Stimulated activated naive CD8-positive, alpha-beta T cell treated with anti-CD3 and anti-CD28 coated beads, Interleukin-15, Interleukin-2, amounts not matched to agents 100 ng/mL and 50 ng/mL, for 24 hours (primary cell): ENCODE measurements around the gene DRAP1.
"Not testable (repeated sequence)": the region's sequence is repeated elsewhere in the genome, so short reads cannot be mapped to it uniquely, and the experiment has no call there.

ENCODE experiments used
- H3K27ac Mint-ChIP-seq: one replicate; pipeline ENCODE4 v1.8.0; 2021; ENCODE audit warnings: mild to moderate bottlenecking, mixed read lengths
- H3K27me3 Mint-ChIP-seq: one replicate; pipeline ENCODE4 v1.8.0; 2021; ENCODE audit warnings: mixed read lengths
- H3K36me3 Mint-ChIP-seq: one replicate; pipeline ENCODE4 v1.8.0; 2021; ENCODE audit warnings: low read depth, mixed read lengths
- H3K4me1 Mint-ChIP-seq: one replicate; pipeline ENCODE4 v1.8.0; 2021; ENCODE audit warnings: low read depth, mixed read lengths
- H3K4me3 Mint-ChIP-seq: one replicate; pipeline ENCODE4 v1.8.0; 2021; ENCODE audit warnings: mild to moderate bottlenecking, mixed read lengths
- H3K9me3 Mint-ChIP-seq: one replicate; pipeline ENCODE4 v1.8.0; 2021; ENCODE audit warnings: mixed read lengths

DRAP1 gene

DNA sequence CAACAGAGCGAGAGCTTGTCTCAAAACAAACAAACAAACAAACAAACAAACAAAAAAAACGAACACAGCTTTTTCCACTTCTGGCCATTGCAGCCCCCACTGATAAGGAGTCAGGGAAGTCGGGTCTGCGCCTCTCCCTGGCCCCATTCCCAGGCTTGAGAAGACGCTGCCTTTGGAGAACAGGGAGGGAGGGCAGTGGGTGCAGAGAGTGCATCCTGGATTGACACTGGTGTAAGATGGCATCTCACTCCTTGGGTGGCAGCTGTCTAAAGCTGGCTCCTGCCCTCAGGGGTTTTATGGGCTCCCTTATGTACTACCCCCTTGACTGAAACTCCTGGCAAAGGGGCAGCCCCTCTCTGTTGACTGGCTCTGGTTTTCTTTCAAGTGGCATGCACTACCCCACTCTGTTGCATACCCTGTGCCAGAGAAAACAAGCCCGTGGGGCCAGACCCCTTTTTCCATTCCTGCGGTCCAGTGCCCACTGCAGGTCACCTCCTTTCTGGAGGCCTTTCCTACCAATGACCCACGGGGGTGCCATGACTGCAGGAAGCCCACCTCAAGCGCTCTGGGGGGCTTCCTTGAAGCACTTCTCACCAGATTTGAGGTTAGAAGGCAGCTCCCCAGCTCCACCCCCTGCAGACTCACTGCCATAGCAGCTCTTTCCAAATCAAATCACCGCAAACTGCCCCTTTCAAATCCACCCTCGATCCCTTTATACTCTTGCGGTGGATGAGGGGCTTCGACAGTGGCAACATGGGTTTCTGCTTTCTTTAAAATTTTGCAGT, 12.7 kb downstream of the DRAP1 start:
- Mint-ChIP-seq H3K9me3 (no peaks in the 10 kb centered on the region), H3K36me3 (no peaks in the 10 kb centered on the region), H3K27ac (no peak overlapping the region), H3K4me1 (peaks cover 44% of the 10 kb centered on the region), H3K27me3 (no peaks in the 10 kb centered on the region), H3K4me3 (no peak overlapping the region)

DNA sequence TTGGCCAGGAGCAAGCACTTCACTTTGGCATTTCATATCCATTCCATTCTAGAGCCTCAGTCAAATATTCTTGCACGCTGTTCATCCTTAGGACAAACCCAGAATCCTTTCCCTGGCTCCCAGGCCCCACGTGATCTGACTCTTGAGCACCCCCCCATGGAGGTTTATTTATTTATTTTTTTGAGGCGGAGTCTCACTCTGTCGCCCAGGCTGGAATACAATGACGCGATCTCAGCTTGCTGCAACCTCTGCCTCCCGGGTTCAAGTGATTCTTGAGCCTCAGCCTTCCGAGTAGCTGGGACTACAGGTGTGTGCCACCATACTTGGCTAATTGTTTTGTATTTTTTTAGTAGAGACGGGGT, 13.3 kb downstream of the DRAP1 start:
- Mint-ChIP-seq H3K4me1 (peaks cover 38% of the 10 kb centered on the region), H3K27ac (peak overlapping the region; percentile 36), H3K36me3 (no peaks in the 10 kb centered on the region), H3K9me3 (no peaks in the 10 kb centered on the region), H3K4me3 (no peak overlapping the region), H3K27me3 (no peaks in the 10 kb centered on the region)

DNA sequence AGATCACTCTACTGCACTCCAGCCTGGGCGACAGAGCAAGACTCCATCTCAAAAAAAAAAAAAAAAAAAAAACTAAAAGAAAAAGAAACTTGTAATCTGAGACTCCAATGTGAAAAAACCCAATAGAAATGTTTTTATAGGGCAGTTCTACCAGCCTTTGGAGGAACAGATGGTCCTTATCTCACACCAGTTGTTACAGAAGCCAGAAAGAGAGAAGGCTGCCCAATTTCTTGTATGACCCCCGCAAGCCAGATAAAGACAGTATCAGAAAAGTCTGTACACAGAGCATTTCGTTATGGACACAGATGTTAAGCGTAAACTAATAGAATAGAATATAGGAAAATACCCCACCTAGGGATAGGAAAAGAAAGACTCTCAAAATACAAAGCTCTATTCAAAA, 14.8 kb downstream of the DRAP1 start:
- Mint-ChIP-seq H3K27me3 (no peaks in the 10 kb centered on the region), H3K36me3 (no peaks in the 10 kb centered on the region), H3K9me3 (no peaks in the 10 kb centered on the region), H3K27ac (no peak overlapping the region), H3K4me3 (no peak overlapping the region), H3K4me1 (peaks cover 23% of the 10 kb centered on the region)

DNA sequence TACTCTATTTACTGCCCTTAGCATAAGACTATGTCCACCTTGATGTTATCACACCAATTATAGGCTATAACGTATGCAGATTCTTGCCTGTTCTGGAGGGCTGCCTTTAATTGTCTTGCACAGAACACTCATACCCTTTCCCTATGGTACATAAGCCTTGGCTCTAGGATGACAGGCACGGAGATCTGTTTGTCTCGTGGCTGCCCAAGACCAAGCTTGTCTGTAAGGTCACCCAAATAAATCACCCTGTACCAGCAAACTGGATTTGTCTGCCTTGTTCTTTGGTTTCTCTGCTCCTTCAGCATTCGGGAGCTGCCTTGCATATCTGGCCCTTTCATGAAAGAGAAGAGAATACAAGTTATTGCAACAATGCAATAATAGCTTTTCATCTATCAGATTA, 18.5 kb downstream of the DRAP1 start:
- Mint-ChIP-seq H3K4me1 (peaks cover 9% of the 10 kb centered on the region), H3K27me3 (no peaks in the 10 kb centered on the region), H3K9me3 (no peaks in the 10 kb centered on the region), H3K36me3 (no peaks in the 10 kb centered on the region), H3K4me3 (no peak overlapping the region), H3K27ac (no peak overlapping the region)

DNA sequence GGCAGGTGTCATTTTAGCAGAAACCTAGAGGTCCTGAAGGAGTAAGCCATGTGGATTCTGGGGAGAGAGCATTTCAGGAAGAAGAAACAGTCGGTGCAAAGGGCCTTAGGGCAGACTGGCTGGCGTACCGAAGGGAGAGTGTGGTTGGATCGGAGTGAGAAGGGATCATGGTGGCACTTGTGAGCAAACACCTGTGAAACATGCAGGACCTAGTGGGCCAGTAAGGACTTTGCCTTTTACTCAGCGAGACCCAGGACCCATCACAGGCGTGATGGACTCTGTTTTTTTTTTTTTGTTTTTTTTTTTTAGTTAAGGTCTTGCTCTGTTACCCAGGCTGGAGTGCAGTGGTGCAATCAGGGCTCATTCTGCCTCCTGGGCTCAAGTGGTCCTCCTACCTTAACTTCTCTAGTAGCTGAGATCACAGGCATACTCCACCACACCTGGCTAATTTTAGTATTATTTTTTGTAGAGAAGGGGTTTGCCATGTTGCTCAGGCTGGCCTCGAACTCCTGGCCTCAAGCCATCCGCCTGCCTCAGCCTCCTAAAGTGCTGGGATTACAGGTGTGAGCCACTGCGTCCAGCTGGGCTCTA, 22.6 kb downstream of the DRAP1 start:
- no peaks in the 10 kb centered on the region for H3K36me3 Mint-ChIP-seq
- no peak overlapping the region for H3K4me3 Mint-ChIP-seq
- no peak overlapping the region for H3K27ac Mint-ChIP-seq
- peaks cover 9% of the 10 kb centered on the region for H3K4me1 Mint-ChIP-seq
- no peaks in the 10 kb centered on the region for H3K9me3 Mint-ChIP-seq
- H3K27me3 Mint-ChIP-seq: no peaks in the 10 kb centered on the region

DNA sequence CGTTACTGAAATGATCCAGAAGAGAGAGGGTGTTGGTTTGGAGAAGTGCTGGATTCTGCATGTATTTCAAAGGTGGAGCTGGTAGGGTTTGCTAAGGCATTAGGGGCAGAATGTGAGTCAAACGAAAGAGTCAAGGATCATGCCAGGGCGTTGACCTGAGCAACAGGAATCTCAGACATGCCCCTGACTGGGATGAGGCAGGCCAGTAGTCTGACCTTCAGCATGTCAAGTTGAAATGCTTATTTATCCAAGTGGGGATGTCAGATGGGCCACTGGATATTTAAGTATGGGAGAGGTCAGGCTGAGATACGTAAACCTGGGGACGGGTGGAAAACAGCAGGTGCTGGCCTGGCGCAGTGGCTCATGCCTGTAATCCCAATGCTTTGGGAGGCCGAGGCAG, 23.3 kb downstream of the DRAP1 start:
- no peaks in the 10 kb centered on the region for H3K9me3 Mint-ChIP-seq
- H3K4me3 Mint-ChIP-seq: no peak overlapping the region
- H3K36me3 Mint-ChIP-seq: no peaks in the 10 kb centered on the region
- peaks cover 9% of the 10 kb centered on the region for H3K4me1 Mint-ChIP-seq
- no peak overlapping the region for H3K27ac Mint-ChIP-seq
- H3K27me3 Mint-ChIP-seq: no peaks in the 10 kb centered on the region

DNA sequence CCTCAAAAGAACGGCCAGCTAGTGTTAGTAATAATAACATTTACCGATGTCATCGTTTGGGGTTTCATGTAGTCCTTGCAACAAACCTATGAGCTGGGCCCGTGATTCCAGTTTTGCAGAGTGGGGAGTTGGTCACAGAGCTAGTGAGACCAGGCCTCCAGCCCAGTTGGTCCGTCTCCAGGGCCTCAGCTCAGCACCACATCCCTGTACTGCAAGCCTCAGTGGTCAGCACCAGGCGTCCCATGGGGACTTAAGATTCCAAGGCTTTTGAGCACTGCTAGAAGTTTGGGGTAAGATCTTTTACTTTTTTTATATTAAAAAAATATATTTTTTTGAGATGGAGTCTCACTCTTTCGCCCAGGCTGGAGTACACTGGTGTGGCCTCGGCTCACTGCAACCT, 25.0 kb downstream of the DRAP1 start:
- Mint-ChIP-seq H3K4me1 (peaks cover 9% of the 10 kb centered on the region), H3K27me3 (no peaks in the 10 kb centered on the region), H3K9me3 (no peaks in the 10 kb centered on the region), H3K36me3 (no peaks in the 10 kb centered on the region), H3K27ac (no peak overlapping the region), H3K4me3 (no peak overlapping the region)

DNA sequence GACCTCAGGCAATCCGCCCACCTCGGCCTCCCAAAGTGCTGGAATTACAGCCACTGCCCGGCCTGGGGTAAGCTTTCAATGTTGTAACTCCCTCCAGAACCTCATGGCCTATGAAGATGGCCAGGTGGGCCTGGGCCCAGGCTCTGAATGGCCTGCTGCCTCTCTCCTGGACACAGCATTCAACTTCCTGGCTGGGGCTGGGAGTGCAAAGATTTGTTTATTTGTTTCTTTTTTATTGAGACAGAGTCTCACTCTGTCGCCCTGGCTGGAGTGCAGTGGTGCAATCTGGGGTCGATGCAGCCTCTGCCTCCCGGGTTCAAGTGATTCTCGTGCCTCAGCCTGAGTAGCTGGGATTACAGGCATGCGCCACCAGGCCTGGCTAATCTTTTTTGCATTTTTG, 25.5 kb downstream of the DRAP1 start:
- H3K4me1 Mint-ChIP-seq: peaks cover 9% of the 10 kb centered on the region
- no peaks in the 10 kb centered on the region for H3K9me3 Mint-ChIP-seq
- no peak overlapping the region for H3K27ac Mint-ChIP-seq
- H3K36me3 Mint-ChIP-seq: no peaks in the 10 kb centered on the region
- no peak overlapping the region for H3K4me3 Mint-ChIP-seq
- no peaks in the 10 kb centered on the region for H3K27me3 Mint-ChIP-seq

DNA sequence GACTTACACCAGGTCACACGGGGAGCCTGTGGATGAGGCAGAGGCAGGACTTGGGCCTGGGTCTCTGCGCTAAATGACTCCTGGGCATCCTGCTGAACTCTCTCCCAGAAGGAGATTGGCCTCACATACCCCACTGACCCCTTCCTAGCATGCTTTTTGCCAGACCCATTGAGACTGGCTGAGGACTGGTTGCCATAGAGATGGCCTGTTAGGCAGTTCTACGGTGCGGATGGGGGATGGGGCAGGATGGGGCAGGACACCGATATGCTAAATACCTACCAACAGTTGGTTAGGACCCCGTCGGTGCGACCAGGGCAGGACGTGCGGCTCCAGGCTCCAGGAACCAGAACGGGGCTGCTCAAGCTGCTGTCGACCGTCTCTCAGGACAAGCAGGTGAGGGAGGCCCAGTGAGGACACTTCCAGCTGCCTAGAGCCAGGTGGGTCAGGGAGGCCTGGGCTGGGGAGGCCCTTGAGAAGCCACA, 26.2 kb downstream of the DRAP1 start, which contains the start of gene TSGA10IP:
TSS of gene TSGA10IP (plus strand) at position 51 of the 482 bp plus-strand sequence. CDS start at position 247, 196 bp downstream.
- Mint-ChIP-seq H3K4me3 (no peak within 1 kb of the TSS), H3K4me1 (peaks cover 9% of the 10 kb centered on the region), H3K9me3 (no peaks in the 10 kb centered on the region), H3K27me3 (no peaks in the 10 kb centered on the region), H3K36me3 (no peaks in the 10 kb centered on the region), H3K27ac (no peak within 1 kb of the TSS)

DNA sequence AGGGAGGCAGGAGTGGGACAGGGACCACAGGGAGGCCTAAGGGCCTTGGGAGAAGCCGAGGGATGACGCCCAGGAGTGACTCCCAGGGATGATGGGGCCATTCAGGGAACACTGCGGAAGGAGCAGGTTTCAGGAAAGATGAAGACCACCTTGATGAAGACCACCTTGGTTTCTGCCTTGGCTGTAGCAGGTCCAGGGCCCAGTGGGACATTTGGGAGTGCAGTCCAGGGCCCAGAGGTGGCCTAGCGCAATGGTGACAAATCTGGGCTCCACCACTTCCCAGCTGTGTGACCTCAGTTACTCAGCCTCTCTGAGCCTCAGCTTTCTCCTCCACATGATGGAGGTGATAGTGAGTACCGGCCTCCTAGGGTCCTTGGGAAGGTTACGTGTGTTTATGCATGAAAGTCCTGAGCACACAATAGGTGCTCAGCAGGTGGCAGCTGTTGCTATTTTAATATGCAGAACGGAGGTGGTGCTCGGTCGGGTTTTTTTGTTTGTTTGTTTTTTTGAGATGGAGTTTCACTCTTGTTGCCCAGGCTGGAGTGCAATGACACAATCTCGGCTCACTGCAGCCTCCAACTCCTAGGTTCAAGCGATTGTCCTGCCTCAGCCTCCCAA, 26.8 kb downstream of the DRAP1 start:
- Mint-ChIP-seq H3K27me3 (no peaks in the 10 kb centered on the region), H3K36me3 (no peaks in the 10 kb centered on the region), H3K27ac (no peak overlapping the region), H3K9me3 (no peaks in the 10 kb centered on the region), H3K4me3 (no peak overlapping the region), H3K4me1 (peaks cover 6% of the 10 kb centered on the region)

DNA sequence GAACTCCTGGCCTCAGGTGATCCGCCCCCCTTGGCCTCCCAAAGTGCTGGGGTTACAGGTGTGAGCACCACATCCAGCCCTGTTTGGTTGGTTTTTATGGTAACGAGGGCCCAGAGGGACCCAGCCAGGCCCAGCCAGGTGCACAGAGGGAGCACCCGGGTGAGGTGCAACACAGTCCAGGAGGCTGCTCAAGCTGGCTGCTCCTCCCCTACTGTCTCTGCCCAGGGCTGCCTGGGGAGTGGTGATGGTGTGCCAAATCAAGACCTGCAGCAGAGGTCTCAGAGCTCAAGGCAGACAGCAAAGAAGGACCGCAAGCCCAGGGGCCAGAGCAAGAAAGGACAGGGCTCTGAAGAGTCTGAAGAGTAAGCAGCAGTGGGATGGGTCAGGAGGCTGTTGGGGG, 27.4 kb downstream of the DRAP1 start:
- Mint-ChIP-seq H3K27ac (no peak overlapping the region), H3K4me1 (peaks cover under 1% of the 10 kb centered on the region), H3K4me3 (no peak overlapping the region), H3K36me3 (no peaks in the 10 kb centered on the region), H3K27me3 (no peaks in the 10 kb centered on the region), H3K9me3 (no peaks in the 10 kb centered on the region)

DNA sequence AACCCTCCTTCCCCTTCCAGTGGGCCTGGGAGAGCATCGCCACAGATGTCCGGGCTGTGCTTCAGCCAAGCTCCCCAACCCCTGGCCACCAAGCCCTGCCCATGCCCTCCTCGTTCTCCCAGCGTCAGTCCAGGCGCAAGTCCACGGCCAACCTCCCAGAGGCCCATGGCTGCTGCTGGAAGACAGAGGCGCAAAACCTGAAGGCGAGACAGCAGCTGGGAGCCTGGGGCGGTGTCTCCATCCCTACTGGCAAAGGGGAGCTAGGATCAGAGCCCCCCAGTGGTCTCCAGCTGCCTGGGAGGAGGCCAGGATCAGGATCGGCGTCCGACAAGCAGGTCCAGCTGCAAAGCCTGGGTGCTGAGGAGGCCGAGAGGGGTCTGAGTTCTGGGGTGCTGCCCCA, 27.9 kb downstream of the DRAP1 start:
- H3K27ac Mint-ChIP-seq: no peak overlapping the region
- no peaks in the 10 kb centered on the region for H3K36me3 Mint-ChIP-seq
- no peaks in the 10 kb centered on the region for H3K4me1 Mint-ChIP-seq
- H3K9me3 Mint-ChIP-seq: no peaks in the 10 kb centered on the region
- no peak overlapping the region for H3K4me3 Mint-ChIP-seq
- H3K27me3 Mint-ChIP-seq: no peaks in the 10 kb centered on the region

DNA sequence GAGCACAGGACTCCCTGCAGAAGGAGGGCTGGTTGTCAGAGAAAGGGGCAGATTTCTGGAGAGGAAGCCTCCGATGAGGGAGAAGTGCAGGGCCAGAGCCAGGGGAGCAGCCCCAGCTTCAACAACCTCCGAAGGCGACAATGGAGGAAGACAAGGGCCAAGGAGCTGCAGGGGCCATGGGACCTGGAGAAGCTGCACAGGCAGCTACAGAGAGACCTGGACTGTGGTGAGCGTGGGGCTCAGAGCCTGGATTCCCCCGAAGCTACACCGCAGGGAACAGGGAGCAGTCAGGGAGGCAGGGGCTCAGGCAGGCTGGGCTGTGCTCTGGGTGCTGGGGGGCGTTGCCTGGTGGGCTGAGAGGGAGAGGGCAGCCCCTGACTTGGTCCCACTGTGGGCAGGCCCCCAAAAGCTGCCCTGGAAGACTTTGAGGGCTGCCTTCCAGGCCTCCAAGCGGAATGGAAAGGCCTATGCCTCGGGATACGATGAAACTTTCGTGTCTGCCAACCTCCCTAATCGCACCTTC, 28.4 kb downstream of the DRAP1 start:
- no peak overlapping the region for H3K4me3 Mint-ChIP-seq
- H3K27me3 Mint-ChIP-seq: no peaks in the 10 kb centered on the region
- no peak overlapping the region for H3K27ac Mint-ChIP-seq
- H3K36me3 Mint-ChIP-seq: no peaks in the 10 kb centered on the region
- no peaks in the 10 kb centered on the region for H3K4me1 Mint-ChIP-seq
- H3K9me3 Mint-ChIP-seq: no peaks in the 10 kb centered on the region

DNA sequence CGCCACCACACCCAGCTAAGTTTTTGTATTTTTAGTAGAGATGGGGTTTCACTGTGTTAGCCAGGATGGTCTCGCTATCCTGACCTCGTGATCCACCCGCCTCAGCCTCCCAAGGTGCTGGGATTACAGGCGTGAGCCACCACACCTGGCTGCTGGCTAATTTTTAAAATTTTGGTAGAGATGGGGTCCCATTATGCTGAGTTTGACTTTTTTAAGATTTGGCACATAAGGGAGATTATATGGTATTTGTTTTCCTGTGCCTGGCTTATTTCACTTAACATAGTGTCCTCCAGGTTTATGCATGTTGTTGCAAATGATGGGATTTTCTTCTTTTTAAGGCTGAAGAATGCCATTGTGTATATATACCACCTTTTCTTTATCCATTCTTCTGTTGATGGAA, 31.5 kb downstream of the DRAP1 start:
- not testable (repeated sequence) for H3K4me1 Mint-ChIP-seq, H3K9me3 Mint-ChIP-seq, H3K4me3 Mint-ChIP-seq, H3K36me3 Mint-ChIP-seq, H3K27ac Mint-ChIP-seq, H3K27me3 Mint-ChIP-seq

DNA sequence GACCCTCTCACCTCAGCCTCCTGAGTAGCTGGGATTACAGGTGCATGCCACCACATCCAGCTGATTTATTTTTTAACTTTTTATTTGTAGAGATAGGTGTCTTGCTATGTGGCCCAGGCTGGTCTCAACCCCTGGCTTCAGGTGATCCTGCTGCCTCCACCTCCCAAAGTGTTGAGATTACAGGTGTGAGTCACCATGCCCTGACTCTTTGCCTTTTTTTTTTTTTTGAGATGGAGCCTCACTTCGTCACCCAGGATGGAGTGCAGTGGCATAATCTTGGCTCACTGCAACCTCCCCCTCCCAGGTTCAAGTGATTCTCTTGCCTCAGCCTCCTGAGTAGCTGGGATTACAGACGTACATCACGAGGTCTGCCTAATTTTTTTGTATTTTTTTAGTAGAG, 32.4 kb downstream of the DRAP1 start:
- H3K4me3 Mint-ChIP-seq, H3K36me3 Mint-ChIP-seq, H3K4me1 Mint-ChIP-seq, H3K9me3 Mint-ChIP-seq, H3K27ac Mint-ChIP-seq, H3K27me3 Mint-ChIP-seq: not testable (repeated sequence)
